Measurements from ENCODE around the gene SAP30L.

The SAP30L gene

DNA sequence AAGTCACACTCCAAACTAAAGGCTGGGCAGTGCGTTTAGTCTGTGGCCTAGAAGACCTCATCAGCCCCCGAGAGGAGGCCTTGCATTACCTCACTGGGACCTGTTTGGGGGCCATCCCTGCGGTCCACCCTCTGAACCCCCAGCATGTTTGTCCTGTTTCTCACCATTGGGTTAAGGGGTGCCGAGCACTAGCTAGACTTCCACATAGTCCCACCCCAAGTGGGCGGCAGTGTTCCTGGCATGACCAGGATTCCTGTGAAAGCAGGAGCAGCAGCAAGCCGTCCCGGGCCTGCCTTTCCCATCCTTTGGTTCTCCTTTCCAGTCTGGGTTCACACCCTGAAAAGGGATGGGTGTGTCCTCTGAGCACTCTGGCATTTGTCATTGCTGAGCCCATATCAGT lies 26.6 kb upstream of the SAP30L start:
- no peak for DNase-seq (ENCODE audit: low spot score)

DNA sequence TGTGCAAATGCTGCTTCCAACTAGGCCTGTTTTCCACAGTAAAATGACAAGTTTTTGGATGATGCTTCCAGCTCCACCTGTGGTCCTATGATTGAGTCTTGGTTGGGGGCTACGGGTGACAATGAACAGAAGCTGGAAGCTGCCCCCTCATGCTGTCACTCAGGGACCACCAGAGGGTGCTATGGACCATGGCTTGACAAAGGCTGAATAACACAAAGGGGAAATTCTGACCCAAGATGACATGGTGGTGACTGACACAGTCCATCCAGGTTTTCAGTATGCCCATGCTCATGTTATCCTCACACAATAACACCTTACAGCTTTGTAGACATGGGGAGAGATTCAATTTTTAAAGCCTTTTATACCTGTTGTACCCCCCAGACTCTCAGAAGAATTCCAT lies 23.9 kb upstream of the SAP30L start:
- no peak for DNase-seq (ENCODE audit: low spot score)

DNA sequence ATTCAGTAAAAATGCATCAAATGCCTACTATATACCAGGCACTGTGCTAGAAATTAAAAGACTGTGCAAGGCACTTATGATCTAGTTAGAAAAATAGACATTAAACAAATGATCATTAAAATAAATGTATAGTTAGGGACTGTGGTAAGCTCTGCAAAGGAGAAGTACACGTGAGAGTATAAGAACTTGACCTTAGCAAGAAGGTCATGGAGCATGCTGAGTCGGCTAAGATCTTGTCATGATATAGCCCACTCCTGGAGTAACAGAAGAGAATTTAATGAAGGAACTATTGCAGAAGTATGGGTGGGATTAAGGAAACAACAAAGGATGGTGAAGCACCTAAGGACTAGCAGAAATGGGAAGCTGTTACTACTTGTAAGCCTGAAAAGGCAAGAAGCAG lies 23.5 kb upstream of the SAP30L start:
- DNase-seq (ENCODE audit: low spot score) = no peak

DNA sequence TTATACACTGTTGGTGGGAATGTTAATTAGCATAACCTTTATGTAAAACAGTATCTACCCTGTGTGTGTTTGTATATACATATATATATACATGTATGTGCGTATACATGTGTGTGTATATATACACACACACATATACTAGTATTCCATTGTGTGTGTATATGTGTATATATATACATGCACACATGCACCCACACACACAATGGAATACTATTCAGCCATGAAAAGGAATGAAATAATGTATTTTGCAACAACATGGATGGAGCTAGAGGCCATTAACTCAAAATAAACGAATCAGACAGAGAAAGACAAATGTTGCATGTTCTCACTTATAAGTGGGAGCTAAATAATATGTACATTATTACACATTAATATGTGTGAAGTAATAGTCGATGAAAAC lies 17.6 kb upstream of the SAP30L start:
- no peak for DNase-seq (ENCODE audit: low spot score)

DNA sequence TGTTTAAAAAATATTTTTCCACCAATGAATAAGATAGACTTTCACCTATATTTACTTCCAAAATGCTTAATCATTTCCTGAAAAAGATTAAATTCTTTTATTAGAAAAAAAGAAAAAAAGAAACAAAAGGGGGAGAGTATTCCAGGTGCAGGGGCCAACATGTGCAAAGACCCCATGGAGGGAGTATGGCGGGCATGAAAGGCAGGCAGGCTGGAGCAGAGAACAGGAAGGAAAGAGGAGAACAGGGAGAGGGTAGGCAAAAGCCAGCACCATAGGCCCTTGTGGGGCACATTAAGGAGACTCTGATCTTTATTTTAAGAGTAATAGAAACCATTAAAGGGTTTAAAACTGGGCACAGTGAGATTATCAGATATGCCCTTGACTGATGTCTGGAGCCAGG lies 16.5 kb upstream of the SAP30L start:
- DNase-seq (ENCODE audit: low spot score) = no peak

DNA sequence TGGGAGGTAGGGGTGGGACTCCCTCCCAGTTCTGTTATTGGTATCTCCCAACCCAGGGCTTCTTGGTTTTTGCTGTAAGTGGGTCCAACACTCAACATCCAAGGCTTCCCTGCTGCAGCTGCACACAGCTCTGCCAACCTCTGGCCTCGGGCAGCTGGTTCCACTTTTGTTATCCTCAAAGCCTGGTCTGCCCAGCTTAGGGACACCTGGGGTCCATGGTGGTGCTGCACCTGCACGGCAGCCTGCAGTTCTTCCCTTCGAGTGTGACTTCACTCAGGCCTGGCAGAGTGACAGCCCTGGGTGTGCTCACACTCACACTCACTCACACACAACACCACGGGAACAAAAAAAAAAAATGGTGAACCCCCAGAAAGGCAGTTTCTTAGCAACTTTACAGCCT lies 15.3 kb upstream of the SAP30L start:
- DNase-seq (ENCODE audit: low spot score) = no peak

DNA sequence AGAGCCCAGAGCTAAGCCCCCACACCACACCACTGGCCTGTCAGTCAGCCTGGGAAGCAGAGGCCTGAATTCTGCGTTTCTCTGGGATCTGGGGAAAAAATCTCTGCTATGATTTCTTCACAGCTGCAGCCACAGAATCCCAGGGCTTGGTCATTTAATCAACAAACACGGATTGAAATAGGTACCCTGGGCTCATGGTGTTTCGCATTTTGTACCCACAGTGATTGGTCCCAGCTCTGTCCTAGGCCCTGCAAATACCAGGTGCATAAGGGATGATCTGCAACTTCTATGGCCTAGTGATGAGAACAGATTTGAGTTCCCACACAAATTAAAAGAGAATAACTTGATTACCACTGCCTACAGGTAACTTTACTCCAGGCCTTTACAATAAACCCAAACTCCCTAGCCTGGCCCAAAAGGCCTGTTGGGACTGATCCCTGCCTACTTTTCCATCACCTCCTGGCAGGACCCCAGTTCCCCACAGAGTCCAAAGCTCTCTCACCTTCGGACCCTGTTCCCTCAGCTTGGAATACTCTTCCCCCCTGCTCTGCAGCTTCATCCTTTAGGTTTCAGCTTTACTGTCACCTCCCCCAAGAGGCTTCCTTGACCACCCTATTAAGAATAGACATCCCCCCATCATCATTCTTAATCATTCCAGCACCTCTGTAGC lies 14.7 kb upstream of the SAP30L start:
- DNase-seq (ENCODE audit: low spot score) = no peak

DNA sequence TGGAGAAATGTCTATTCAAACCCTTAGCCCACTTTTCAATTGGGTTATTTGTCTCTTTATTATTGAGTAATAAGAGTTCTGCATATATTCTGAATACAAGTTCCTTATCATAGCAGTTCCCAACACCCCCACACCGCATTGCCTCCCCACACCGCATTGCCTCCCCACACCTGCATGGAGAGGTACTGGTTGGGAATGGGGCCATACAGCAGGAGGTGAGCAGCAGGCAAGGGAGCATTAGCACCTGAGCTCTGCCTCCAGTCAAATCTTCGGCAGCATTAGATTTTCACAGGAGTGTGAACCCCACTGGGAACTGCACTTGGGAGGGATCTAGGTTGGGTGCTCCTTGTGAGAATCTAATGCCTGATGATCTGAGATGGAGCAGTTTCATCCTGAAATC lies 10.6 kb upstream of the SAP30L start:
- no peak for DNase-seq (ENCODE audit: low spot score)

DNA sequence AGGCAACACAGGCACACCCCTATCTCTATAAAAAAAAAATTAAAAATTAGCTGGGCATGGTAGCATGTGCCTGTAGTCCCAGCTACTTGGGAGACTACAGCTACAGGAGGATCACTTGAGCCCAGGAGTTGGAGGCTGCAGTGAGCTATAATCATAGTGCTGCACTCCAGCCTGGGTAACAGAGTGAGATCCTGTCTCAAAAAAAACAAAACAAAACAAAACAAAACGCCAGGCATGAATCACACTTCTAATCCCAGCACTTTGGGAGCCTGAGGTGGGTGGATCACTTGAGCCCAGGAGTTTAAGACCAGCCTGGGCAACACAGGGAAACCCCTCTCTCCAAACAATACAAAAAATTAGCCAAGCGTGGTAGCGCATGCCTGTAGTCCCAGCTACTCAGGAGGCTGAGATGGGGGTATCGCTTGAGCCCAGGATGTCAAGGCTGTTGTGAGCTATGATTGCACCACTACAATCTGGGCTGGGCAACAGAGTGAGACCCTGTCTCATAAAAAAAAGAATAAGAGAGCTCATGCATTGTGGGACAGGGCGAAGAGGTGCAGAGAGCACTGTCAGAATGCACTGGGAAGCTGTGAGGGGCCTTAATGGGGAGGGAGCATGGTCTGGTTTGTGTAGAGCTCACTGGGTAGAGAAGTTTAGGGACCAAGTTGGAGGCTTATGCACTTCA lies 8.4 kb upstream of the SAP30L start:
- no peak for DNase-seq (ENCODE audit: low spot score)

DNA sequence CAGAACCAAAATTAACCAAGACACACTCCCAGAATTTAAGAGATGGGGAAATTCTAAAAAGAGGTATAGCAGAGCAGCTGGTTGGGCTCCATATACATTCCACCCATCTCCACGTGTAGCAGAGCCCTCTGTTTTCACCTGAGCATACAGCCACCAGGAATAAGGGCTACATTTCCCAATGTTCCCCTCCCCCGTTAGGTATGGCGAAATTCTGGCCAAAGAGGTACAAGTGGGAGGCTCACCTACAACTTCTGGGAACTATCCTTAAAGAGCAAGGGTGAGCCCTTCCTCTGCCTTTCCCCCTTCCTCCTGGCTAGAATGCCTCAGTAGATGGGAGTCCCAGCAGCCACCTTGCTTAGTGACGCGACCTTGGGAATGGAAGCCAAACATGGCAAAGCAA lies 5.3 kb upstream of the SAP30L start:
- DNase-seq (ENCODE audit: low spot score) = no peak

DNA sequence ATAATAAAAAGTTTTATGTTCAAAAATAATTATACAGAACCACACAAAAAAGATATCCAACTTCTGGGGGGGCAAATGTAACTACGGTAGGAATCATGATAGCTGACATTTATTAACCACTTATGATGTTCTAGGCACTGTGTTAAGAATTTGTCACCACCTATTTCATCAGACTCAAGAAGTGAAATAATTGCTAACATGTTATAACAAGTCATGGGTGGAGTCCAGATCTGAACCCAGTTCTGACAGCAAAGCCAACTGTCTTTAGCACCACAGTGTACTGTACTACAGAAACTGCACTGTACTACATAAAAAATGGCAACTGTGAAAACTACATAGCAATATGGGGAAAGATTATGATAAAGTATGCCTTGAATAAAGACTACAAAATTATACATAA lies 3.0 kb upstream of the SAP30L start:
- no peak for DNase-seq (ENCODE audit: low spot score)

DNA sequence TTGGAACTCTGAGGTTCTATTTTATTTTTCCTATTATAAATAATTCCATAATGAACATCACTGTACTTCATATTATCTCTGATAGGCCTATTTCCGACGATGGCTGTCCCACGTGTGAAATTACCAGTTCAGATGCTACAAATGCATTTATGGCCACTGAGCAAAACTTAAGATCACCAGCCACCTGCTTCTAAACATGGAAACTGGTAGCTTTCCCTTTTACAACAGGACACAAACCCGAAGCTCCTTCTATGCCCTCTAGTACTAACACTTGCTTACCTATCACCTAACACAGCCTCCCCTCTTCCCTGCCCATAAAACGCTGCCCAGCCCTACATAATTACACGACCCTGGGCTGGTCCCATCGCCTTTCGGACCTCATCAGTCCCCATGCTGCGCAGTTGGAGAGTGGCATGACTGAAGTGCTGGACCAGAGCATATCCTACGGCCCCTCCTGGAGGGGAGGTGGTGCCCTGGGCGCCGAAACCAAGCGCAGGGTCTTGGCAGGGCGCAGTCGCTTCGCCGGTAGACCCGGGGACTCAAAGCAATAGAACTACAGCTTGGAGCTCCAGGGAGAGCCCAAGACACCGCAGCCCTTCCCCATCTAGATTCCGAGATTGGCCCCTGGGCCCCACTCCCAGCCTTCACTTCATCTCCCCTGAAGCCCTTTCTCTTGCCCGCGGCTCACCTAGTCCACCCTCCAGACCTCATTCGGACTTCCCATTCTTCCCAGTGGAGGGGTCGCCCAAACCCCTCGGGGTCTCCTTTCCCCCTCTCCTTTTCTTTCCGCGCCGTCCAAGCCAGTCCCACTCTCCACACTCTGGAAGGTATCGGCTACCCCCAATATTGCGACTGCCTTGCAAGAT lies 1.0 kb upstream of the SAP30L start:
- DNase-seq (ENCODE audit: low spot score) = peak; percentile 37

DNA sequence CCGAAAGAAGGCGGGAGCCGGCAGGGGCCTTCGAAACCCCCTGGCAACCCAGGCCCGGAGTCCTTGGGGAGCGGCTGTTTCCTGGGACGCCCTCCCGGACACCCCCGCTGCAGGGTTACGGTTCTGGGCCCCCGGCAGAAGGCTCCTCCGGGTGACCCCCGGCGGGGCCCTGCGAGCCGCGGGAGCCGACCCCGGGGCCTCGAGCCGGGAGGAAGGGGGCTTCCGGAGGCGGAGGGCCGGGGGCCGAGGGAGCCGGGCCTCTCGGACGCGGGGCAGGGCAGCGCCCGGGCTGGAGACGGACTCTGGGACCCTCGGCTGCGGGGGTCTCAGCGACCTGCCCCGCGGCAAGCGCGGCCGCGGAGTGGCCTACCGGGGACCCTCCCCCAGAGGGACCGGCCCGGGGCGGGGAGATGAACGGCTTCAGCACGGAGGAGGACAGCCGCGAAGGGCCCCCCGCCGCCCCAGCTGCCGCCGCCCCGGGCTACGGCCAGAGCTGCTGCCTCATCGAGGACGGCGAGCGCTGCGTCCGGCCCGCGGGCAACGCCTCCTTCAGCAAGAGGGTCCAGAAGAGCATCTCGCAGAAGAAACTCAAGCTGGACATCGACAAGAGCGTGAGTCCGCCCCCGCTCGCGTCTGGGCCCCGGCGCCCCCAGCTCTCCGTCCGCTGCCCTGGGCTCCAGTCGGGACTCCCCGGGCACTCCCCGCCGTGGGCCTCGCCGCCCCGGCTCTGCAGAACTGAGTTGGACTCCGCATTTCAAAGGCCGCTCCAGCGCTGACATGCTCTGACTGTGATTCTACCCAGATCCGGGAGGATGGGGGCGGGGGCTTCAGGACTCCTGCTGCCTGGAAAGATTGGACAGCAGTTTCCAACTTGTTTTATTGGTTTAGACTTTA lies 645 bp downstream of the SAP30L start:
- DNase-seq (ENCODE audit: low spot score) = peak; percentile 76

DNA sequence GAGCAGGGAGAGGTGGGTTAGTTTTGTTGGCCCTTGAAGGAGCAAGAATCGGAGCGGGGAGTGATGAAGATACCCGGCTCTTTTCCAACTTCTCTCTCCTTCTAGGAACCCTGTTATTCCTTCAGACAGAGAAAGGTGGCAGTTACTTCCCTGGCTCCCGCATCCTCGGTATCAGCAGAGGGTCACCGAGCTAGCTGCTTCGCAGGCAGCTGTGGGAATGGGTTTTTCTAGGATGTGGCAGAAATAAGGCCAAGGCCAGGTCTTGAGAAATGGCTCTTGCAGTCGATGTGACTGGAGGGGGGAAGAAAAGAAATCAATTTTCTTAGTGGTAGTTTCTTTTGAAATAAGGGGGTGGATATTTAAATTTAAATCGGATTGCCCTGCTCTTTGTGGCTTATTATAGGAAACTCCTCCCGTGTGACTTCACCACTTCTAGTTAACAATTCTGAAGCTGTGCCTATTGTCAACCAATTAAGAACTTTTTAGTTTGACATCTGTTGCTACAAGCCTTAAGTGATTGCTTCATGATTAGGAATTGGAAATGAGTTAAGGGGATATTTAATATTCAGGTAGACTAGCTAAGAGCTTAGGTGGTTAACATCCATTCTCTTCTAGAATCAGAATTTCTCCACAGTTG lies 1.4 kb downstream of the SAP30L start:
- DNase-seq (ENCODE audit: low spot score) = no peak

DNA sequence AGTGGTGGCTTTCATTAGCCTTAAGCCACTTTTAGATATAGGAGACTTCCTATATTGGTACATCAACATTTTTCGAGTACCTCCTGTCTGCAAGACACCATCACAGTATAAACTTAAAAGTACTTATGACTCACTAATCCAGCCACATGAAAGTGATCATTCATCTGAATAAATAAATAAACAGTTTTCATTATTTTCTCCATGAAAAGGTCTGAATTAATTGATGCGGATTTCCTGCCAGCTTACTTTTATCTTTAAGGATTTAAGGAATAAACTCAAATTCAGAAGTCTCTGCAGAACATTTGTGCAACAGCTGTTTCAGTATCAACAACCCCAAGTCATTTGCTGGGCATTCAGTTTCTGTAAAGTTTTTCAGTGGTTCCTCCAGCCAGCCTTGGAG lies 4.0 kb downstream of the SAP30L start:
- DNase-seq (ENCODE audit: low spot score) = no peak

DNA sequence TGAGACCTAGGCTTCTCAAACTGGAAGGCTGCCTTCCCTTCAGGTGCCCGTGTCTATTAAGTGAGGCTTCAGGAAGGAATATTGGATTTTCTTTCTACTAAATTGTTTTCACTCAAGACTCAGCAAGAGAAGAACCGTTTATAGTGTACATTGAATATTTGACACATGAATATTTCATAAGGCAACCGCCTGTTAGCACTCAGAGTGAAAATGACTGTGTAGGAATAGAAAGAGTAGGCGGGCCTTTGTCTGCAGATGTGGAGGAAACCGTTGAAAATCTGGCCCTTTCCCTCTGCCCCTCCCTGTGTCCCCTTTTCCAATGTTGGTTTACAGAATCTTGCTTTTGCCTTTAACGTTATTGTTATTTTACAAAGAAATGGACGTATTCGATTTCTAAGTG lies 6.2 kb downstream of the SAP30L start:
- no peak for DNase-seq (ENCODE audit: low spot score)

DNA sequence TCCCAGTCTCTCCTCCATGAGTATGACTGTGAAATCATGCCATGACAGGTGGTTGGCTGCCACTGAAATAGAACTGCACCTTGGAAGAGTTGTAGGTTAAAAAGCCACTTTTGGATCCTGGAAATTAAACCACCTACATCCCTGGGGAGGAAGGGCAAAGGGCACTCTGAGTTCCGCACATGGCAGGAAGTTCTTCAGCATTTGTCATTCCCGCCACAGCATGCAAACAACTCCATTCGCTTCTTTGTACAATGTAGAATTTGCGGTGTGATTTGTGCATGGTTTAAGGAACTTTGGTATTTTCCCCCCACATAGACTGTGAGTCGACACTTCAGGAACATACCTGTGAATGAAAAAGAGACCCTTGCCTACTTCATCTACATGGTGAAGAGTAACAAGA lies 9.8 kb downstream of the SAP30L start:
- DNase-seq (ENCODE audit: low spot score) = no peak

DNA sequence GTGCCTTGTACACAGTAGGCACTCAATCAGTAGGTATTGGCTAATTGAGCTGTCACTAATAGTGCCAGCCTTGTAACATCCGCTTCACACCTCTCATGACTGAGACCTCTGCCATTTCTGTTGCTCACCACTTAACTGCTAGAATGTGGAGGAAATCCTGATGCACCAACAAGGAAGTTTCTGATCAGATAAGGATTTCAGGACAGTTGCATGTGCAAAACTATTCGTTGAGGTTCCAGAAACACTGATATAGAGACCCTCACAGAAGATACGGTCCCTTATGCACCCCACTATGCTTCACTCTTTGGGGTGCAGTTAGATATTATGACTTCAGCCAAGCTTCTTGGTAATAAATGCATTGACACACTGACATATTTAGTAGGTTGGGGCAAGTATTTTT lies 10.7 kb downstream of the SAP30L start:
- DNase-seq (ENCODE audit: low spot score) = no peak

DNA sequence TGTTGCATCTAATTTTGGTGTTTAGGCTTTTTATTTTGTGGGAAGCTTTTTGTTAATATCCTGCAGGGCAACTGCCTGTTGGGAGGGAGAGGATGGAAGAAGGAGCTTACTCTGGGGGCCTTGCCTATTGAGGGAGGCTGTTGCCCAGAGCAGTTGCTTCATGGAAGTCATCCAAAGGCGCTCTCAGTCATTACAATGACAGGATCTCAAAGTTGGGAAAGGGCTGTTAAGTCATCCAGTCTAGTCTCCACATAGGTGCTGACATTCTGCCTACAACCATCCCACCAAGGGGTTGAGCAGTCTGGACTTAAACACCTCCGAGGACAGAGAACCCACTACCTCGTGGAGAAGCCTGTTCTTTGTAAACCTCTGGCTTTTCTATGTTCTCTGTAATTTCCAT lies 13.2 kb downstream of the SAP30L start:
- DNase-seq (ENCODE audit: low spot score) = no peak

DNA sequence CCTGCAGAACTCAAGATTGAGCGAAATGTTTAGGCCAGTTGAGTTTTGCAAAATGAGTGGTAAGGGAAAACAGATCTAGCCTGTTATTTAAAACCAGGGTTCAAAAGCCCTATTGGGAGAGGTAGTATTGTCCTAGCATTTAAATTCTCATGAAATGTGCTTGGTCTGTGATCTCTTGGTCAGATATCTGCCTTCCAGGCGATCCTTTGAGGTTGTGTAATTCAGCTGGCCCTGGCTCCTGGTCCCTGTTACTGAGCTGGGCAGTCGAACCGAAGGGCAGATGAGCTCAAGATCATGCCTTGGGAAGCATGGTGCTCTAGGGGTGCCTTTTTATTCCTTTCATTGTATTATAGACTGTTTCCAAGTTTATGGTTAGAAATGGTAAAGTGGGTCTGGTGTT lies 14.4 kb downstream of the SAP30L start:
- DNase-seq (ENCODE audit: low spot score) = no peak

DNA sequence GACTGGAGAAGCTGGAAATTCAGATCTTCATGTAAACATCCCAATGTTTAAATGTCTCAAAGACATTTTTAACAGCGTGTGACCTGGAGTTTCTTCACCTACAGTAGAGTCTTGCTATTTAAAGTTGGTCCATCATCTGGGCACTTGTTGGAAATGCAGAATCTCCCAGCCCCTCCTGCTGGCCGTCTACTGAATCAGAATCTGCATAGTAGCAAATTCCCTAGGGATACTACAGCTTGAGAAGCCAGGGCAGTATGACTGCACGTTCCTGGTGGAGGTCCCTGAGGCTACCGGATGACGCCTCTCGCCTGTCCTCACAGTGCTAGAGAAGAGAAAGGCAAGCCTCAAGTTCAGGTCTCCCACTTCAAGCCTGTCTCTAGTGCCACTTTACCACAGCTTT lies 15.7 kb downstream of the SAP30L start:
- DNase-seq (ENCODE audit: low spot score) = no peak

DNA sequence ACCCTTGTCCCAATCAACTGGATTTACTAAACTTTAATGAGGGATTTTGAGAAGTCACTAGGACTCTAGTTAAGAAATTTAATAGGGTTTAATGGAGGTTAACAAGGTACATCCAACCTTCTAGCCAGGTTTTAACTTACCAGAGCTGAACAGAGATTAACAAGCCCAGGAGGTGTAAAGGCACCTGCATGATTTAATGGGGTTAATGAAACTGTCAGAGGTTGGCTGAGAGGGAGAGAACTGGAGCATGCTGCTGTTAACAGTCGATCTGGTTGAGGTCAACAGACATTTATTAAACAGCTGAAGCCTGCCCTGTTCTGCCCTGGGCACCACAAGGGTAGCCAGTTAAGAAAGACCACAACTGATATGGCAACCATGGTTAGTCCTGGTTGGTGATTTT lies 18.6 kb downstream of the SAP30L start:
- DNase-seq (ENCODE audit: low spot score) = no peak

Data from AG20443 (cell line).